CD4-positive, alpha-beta T cell (primary cell): ENCODE data around the gene LILRA2. TPM values are rescaled to one million over a fixed set of nuclear protein-coding genes. Genes with fewer than 3 reads are reported as not detected.
"Not testable (repeated sequence)": the region's sequence is repeated elsewhere in the genome, so short reads cannot be mapped to it uniquely, and the experiment has no call there.

Source experiments
- ATAC-seq: fragments of 200-7000 bp; cut with Tn5 transposase; one replicate; pipeline ENCODE4 v1.10.0; 2022; ENCODE audit warnings: mild to moderate bottlenecking; ENCODE audit not compliant: poor library complexity
- CTCF ChIA-PET: fragments of 350-600 bp; sonication (Branson Sonifier 250); formaldehyde crosslinking; loops from one replicate; lab custom pipeline; 2021; ENCODE audit warnings: antibody characterized with exemption, inconsistent platforms; lab: Charles Lee
- POLR2A ChIA-PET: fragments of 350-600 bp; sonication (Branson Sonifier 250); formaldehyde crosslinking; loops from one replicate; lab custom pipeline; 2021; ENCODE audit warnings: antibody characterized with exemption, inconsistent platforms; lab: Charles Lee
- DNase-seq, 14 experiments: peaks; one replicate each; pipeline ENCODE4 v3.0.0-alpha.2; 2013 to 2020; ENCODE audit warnings: mixed read lengths in 2 of 14
- H3K27ac ChIP-seq, 2 donors: one replicate each; pipeline versions ENCODE4 v1.5.1 to v1.7.0; 2013; ENCODE audit warnings: low read length in 2 of 2, low read depth in 1 of 2, mild to moderate bottlenecking in 1 of 2
- H3K27me3 ChIP-seq, 2 experiments: 1 replicate in 1 of 2; 2 replicates in 1 of 2; pipeline versions ENCODE4 v1.6.1 to v1.7.0; 2013; ENCODE audit warnings: low read length in 2 of 2, control low read depth in 1 of 2, mild to moderate bottlenecking in 1 of 2, moderate library complexity in 1 of 2; ENCODE audit not compliant: insufficient read depth in 2 of 2, control insufficient read depth in 1 of 2
- H3K36me3 ChIP-seq: one replicate; pipeline ENCODE4 v1.6.1; 2013; ENCODE audit warnings: low read length, control low read depth; ENCODE audit not compliant: insufficient read depth
- H3K4me1 ChIP-seq: one replicate; pipeline ENCODE4 v1.6.1; 2013; ENCODE audit warnings: low read length, control low read depth; ENCODE audit not compliant: insufficient read depth
- H3K4me3 ChIP-seq: one replicate; pipeline ENCODE4 v1.5.1; 2013; ENCODE audit warnings: mild to moderate bottlenecking, low read length, moderate library complexity
- H3K9me3 ChIP-seq, 2 experiments: 1 replicate in 1 of 2; 2 replicates in 1 of 2; pipeline versions ENCODE4 v1.6.1 to v1.7.0; 2013; ENCODE audit warnings: low read length in 2 of 2, mild to moderate bottlenecking in 2 of 2, control low read depth in 1 of 2, moderate library complexity in 1 of 2; ENCODE audit not compliant: control insufficient read depth in 1 of 2, insufficient read depth in 1 of 2
- H3K27ac Mint-ChIP-seq: one replicate; pipeline ENCODE4 v1.8.0; 2020; ENCODE audit warnings: mixed read lengths
- H3K27me3 Mint-ChIP-seq: one replicate; pipeline ENCODE4 v1.8.0; 2021; ENCODE audit warnings: mixed read lengths
- H3K36me3 Mint-ChIP-seq: one replicate; pipeline ENCODE4 v1.8.0; 2021; ENCODE audit warnings: low read depth, mixed read lengths
- H3K4me1 Mint-ChIP-seq: one replicate; pipeline ENCODE4 v1.8.0; 2021; ENCODE audit warnings: low read depth, mixed read lengths
- H3K4me3 Mint-ChIP-seq: one replicate; pipeline ENCODE4 v1.8.0; 2020; ENCODE audit warnings: mild to moderate bottlenecking, mixed read lengths
- H3K9me3 Mint-ChIP-seq: one replicate; pipeline ENCODE4 v1.8.0; 2020; ENCODE audit warnings: mixed read lengths
- CTCF ChIP-seq: fragments of 200-600 bp; IDR thresholded peaks from one replicate; pipeline ENCODE4 v1.8.0; 2022; ENCODE audit warnings: antibody characterized with exemption, mild to moderate bottlenecking
- intact Hi-C, 2 experiments: fragments of 100-400 bp; cut with DNase I in 1 of 2; cut with micrococcal nuclease in 1 of 2; formaldehyde crosslinking; loops; one replicate each; pipeline versions ENCODE4 v1.15.1 to v1.9.0; 2023 to 2025; cut with DNase I, micrococcal nuclease
- total RNA-seq, 174 experiments: library from RNA in 2 of 174; stranded (reverse) in 2 of 174; gene quantifications; one replicate each; pipeline ENCODE4 v1.2.3 and lab custom pipeline; 2021 to 2026

LILRA2 gene
- total RNA-seq, 2 experiments from 2014 or later, result 0.78 to 0.91 TPM

GRCh38 chr19:54616821-54617560 is 43.4 kb downstream of the LILRA2 start:
- Mint-ChIP-seq H3K4me3 (no peak overlapping the region), H3K9me3 (no peaks in the 10 kb centered on the region), H3K36me3 (no peaks in the 10 kb centered on the region), H3K4me1 (no peaks in the 10 kb centered on the region), H3K27ac (no peak overlapping the region), H3K27me3 (no peaks in the 10 kb centered on the region)
- peak in 1 of 14 experiments; percentile 41 for DNase-seq
- intact Hi-C loops, result no loop called here
- no peaks in the 10 kb centered on the region for H3K36me3 ChIP-seq
- no peaks in the 10 kb centered on the region for H3K4me1 ChIP-seq
- POLR2A ChIA-PET, result no interaction called here
- no peak for TF ChIP-seq CTCF
- CTCF ChIA-PET, result no interaction called here
- no peak for ATAC-seq
- H3K9me3 ChIP-seq, result peaks cover 0 to 4% of the 10 kb centered on the region in 2 experiments
- no peak overlapping the region for H3K27ac ChIP-seq
- no peak overlapping the region for H3K4me3 ChIP-seq
- H3K27me3 ChIP-seq, result no peaks in the 10 kb centered on the region

GRCh38 chr19:54620464-54620863 is 46.9 kb downstream of the LILRA2 start:
- CTCF ChIA-PET, result no interaction called here
- no peak for DNase-seq
- H3K36me3 Mint-ChIP-seq, result no peaks in the 10 kb centered on the region
- H3K9me3 ChIP-seq, result no peaks in the 10 kb centered on the region
- H3K4me1 Mint-ChIP-seq, result no peaks in the 10 kb centered on the region
- H3K4me3 ChIP-seq, result no peak overlapping the region
- POLR2A ChIA-PET, result no interaction called here
- no peak for ATAC-seq
- intact Hi-C loops, result no loop called here
- no peaks in the 10 kb centered on the region for H3K36me3 ChIP-seq
- H3K27ac Mint-ChIP-seq, result no peak overlapping the region
- no peak overlapping the region for H3K4me3 Mint-ChIP-seq
- no peaks in the 10 kb centered on the region for H3K27me3 ChIP-seq
- no peaks in the 10 kb centered on the region for H3K27me3 Mint-ChIP-seq
- H3K27ac ChIP-seq, result no peak overlapping the region
- H3K9me3 Mint-ChIP-seq, result no peaks in the 10 kb centered on the region
- H3K4me1 ChIP-seq, result peaks cover 2% of the 10 kb centered on the region
- no peak for TF ChIP-seq CTCF

GRCh38 chr19:54622431-54622830 is 48.8 kb downstream of the LILRA2 start:
- Histone ChIP-seq H3K4me3 (no peak overlapping the region), H3K27me3 (peaks cover 6 to 8% of the 10 kb centered on the region in 2 experiments), H3K4me1 (peaks cover 4% of the 10 kb centered on the region), H3K27ac (no peak overlapping the region), H3K9me3 (peaks cover 0 to 4% of the 10 kb centered on the region in 2 experiments), H3K36me3 (no peaks in the 10 kb centered on the region)
- ATAC-seq (no peak), DNase-seq (no peak)
- no peaks in the 10 kb centered on the region for H3K36me3 Mint-ChIP-seq
- H3K4me1 Mint-ChIP-seq, result no peaks in the 10 kb centered on the region
- no peak overlapping the region for H3K27ac Mint-ChIP-seq
- no peak for TF ChIP-seq CTCF
- no peak overlapping the region for H3K4me3 Mint-ChIP-seq
- no peaks in the 10 kb centered on the region for H3K9me3 Mint-ChIP-seq
- ChIA-PET POLR2A (no interaction called here), CTCF (no interaction called here)
- intact Hi-C loops, result no loop called here
- peaks cover 14% of the 10 kb centered on the region for H3K27me3 Mint-ChIP-seq

GRCh38 chr19:54624234-54624633 is 50.6 kb downstream of the LILRA2 start:
- H3K4me1 ChIP-seq, ATAC-seq, H3K36me3 Mint-ChIP-seq, DNase-seq, H3K4me3 ChIP-seq, POLR2A ChIA-PET, H3K27ac Mint-ChIP-seq, intact Hi-C loops, H3K4me1 Mint-ChIP-seq, H3K27me3 ChIP-seq, H3K9me3 ChIP-seq, CTCF ChIA-PET, H3K4me3 Mint-ChIP-seq, H3K27ac ChIP-seq, H3K36me3 ChIP-seq, H3K9me3 Mint-ChIP-seq: not testable (repeated sequence)
- peaks cover 32% of the 10 kb centered on the region for H3K27me3 Mint-ChIP-seq

DNA sequence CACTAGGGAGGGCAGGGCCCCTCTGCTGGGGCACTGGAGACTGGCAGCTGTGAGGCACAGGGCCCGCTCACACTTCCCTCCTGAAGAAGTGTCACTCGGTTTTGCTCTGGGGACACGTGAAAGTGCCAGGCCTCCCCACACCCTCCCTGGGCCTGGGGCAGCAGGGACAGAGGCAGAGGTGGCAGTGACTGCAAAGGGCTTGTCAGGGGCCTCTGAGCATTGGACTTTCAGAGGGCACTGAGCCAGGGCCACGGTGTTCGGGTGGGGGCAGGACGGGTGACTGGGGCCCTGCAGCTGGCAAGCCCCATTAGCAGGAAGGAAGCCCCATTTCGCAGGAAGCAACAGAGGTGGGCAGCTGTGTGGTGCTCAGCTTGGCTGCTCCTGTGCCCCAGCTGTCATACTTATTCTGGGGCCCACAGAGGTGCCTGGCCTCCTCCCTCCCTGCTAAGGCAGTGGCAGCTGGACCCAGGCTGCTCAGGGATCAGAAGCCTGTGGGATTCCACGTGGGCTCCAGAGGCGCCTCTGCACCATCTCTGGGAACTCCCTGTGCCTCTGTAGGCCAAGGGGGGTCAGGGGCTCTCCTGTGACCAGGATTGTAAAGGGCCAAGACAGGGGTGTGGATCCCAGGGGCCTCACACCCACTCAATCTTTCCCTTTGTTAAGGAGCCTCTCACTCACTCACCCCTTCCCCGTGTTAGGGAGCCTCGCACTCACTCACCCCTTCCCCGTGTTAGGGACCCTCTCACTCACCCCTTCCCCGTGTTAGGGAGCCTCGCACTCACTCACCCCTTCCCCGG is 51.5 kb downstream of the LILRA2 start:
- ATAC-seq, H3K36me3 ChIP-seq, H3K27ac ChIP-seq, CTCF ChIA-PET, H3K4me1 ChIP-seq, H3K4me3 ChIP-seq, POLR2A ChIA-PET, H3K4me1 Mint-ChIP-seq, H3K9me3 Mint-ChIP-seq, H3K4me3 Mint-ChIP-seq, H3K9me3 ChIP-seq, intact Hi-C loops, DNase-seq, H3K36me3 Mint-ChIP-seq, H3K27ac Mint-ChIP-seq: not testable (repeated sequence)
- H3K27me3 ChIP-seq, result peaks cover 6 to 15% of the 10 kb centered on the region in 2 experiments
- peaks cover 38% of the 10 kb centered on the region for H3K27me3 Mint-ChIP-seq
